HG03108 (cell line): ENCODE results near the gene VSTM2B.

Experiments
- ATAC-seq: cut with Tn5 transposase; IDR thresholded peaks from one replicate; pipeline ENCODE4 v1.9.1; 2021; ENCODE audit warnings: moderate library complexity; ENCODE audit not compliant: unreplicated experiment

VSTM2B gene

DNA sequence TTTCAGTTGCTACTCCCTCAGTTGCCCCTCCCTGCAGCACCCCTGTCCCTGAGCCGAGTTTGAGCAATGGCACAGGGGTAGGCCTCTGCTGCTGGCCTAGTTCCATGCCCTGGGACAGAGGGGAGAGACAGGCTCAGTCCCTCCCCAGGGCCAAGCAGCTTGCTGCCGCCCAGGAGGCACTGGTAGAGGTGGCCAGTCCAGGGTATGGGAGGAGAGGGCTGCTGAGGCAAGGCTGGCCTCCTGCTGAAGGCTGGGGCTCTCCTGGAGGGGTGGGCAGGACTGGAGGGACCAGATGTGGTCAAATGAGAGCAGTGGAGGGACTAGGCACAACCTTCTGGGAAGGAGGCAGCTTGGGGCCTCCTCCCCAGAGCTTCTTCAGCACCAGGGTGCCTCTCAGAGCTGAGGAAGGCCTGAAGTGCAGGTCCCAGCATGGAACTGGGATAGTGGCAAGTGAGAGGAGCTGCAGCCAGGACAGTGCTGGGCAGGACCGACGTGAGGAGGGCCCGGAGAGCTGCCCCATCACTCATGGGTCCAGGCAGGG is 29.8 kb upstream of the VSTM2B start:
- no peak for ATAC-seq

DNA sequence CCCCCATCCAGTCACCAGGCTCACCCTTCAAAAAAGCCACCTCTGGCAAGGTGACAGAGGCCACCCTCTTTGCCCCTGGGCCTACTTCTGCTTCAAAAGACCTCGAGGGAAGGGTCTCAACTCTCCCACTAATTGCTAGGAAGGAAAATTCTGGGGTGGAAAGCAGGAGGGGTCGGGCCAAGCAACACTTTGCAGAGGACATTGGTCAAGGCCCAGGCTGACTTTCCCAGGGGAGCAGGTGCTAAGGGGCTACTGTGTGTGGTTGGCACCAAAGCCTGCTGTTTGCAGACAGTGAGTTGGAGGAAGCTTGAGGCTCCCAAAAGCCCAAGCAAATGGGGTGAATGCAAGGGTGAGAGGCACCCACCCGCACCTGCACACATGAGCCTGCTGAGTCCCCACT is 28.6 kb upstream of the VSTM2B start:
- ATAC-seq: no peak

- no peak for ATAC-seq
Observed at GRCh38 chr19:29497686-29498436, 27.9 kb upstream of the VSTM2B start.

GRCh38 chr19:29499261-29499920 is 26.4 kb upstream of the VSTM2B start:
- no peak for ATAC-seq

GRCh38 chr19:29499921-29500590 is 25.7 kb upstream of the VSTM2B start:
- ATAC-seq: no peak

DNA sequence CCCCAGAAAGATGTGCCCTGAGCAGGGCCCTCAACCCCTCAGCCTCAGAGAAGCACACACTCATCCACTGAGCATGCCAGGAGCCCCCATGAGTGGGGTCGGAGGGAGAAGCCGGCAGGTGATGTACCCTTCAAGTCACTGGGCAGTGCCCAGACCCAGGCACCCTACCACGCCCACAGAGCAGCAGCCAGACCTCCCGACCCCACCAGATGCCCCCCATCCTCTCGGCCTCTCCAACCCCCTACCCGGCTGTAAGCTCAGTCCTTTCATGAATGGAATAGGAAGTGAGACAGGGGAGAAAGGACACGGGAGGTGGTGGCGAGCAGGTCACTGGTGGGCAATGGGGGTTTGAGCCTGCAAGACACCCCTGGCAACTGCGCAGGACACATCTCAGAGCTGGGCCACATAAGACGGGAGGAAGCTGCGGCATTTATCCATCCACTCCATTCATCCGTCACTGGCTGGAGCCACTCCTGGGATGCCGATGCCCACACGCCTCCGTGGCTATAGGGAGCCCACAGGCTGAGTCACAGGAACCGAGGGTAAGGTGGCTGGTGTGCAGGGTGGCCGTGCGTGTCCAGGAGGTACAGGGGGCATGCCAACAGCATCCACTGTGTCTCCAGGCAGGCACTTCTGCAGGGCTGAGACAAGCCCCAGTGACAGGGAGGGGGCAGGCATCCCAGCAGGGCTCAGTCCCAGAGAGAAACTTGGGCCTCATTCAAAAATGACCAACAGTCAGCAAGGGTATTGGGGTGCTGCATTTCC is 23.8 kb upstream of the VSTM2B start:
- ATAC-seq: no peak

GRCh38 chr19:29502581-29502850 is 23.3 kb upstream of the VSTM2B start:
- ATAC-seq: no peak

- no peak for ATAC-seq
Observed at GRCh38 chr19:29503140-29503758, 22.5 kb upstream of the VSTM2B start.

DNA sequence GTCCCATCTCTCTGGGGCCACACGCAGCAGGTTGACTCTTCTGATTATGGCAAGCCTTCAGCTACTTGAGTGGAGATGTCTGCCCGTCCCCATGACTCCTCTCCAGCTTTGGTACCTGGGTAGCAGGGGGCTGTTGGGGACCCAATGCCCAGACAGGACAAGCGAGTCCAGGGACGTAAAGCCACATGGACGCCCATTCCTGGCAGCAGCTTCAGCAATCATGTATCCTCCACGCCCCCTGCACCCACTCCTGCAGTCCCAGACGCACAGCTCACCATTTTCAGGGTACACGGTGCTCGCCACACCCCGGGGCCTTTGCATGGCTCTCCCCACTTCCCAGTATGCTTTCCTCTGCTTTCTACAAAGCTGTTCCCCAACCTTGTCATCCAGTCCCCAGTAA is 22.0 kb upstream of the VSTM2B start:
- ATAC-seq: no peak

DNA sequence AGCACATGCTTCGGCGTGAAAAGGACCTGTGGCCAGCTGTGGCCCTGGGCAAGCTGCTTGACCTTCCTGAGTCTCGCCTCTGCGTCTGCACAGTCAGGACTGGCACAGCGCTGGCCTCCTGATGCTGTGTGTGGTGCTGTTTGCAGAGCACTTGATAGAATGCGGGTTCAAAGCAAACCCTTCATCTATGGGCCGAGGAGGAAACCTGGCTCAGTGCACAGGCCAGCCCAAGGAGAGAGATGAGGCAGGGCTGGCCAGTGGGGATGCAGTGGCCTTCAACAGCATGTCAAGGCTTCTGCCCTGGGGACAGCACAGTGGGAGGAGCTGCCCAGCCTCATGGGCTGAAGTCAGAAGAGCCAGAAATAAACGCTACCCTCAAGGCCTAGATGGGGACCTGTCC is 21.3 kb upstream of the VSTM2B start:
- ATAC-seq: no peak

- no peak for ATAC-seq
Observed at GRCh38 chr19:29505097-29505824, 20.5 kb upstream of the VSTM2B start.

GRCh38 chr19:29506619-29506911 is 19.2 kb upstream of the VSTM2B start:
- no peak for ATAC-seq

DNA sequence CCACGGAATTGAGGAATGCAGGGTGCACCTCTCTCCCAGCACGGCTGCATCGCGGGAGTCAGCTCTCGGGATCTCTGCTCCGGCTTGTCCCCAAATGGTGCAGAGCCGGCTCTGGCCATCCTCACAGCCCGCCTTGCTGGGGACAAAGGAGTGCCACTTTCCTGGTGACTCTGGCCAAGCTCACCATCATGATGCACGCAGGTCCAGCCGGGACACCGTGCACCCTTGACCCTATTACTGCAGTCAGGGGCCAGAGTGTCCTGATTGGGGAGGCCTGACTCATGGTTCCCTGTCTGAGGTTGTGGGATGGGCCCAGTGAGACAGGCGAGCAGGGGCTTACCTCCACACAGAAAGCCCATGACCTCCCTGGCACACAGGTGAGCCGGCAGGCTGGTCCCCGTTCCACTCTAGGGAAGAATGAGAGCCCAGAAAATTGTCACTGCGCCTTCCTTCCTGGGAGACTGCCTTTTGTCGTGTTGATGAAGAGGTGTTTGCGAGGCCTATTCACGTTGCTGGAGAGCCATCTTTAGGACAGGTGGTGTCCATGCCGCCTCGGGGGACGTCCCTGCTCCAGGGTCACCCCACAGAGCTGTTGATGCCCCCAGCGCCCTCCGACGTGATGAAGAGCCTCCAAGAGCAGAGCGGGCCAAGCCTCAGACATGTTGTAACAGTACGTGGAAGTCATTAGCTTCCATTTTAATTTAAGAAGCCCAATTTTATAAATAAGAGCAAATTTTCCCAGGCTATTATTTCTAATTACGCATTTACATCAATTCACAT is 18.5 kb upstream of the VSTM2B start:
- no peak for ATAC-seq

GRCh38 chr19:29508181-29508580 is 17.6 kb upstream of the VSTM2B start:
- no peak for ATAC-seq

- ATAC-seq: no peak
Observed at GRCh38 chr19:29509456-29509855, 16.3 kb upstream of the VSTM2B start.

GRCh38 chr19:29510701-29511265 is 15.0 kb upstream of the VSTM2B start:
- ATAC-seq: no peak

DNA sequence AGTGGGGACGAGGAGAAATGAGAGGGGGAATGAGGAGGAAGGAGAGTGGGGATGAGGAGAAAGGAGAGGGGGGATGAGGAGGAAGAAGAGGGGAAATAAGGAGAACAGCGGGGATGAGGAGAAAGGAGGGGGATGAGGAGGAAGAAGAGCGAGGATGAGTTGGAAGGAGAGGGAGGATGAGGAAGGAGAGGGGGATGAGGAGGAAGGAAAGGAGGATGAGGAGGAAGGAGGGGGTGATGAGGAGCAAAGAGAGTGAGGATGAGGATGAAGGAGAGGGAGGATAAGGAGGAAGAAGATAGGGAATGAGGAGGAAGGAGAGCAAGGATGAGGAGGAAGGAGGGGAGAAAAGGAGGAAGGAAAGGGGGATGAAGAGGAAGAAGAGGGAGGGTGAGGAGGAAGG is 14.0 kb upstream of the VSTM2B start:
- no peak for ATAC-seq

GRCh38 chr19:29512748-29513147 is 13.0 kb upstream of the VSTM2B start:
- ATAC-seq: no peak

- ATAC-seq: no peak
Observed at GRCh38 chr19:29514525-29515232, 11.1 kb upstream of the VSTM2B start.
